ENCODE data around the gene SLC5A12.

SLC5A12 gene

GRCh38 chr11:26764315-26764714 is 42.5 kb upstream of the SLC5A12 start:
- H3K4me3 ChIP-seq (ENCODE audit: low read depth, low read length): no peak overlapping the region
- TF ChIP-seq POLR2A (IDR thresholded peaks at IDR 0.05; ENCODE audit: extremely low read depth, insufficient read length) (no peak), MYC (IDR thresholded peaks at IDR 0.05; ENCODE audit: low read depth, low read length) (no peak), CTCF (IDR thresholded peaks at IDR 0.05; ENCODE audit: low read depth, low read length) (no peak)
- TF ChIP-seq, protein P1, sequence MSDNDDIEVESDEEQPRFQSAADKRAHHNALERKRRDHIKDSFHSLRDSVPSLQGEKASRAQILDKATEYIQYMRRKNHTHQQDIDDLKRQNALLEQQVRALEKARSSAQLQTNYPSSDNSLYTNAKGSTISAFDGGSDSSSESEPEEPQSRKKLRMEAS (IDR thresholded peaks at IDR 0.05; ENCODE audit: low read depth, low read length): no peak
- DNase-seq (ENCODE audit: low read depth): no peak

- TF ChIP-seq MYC (IDR thresholded peaks at IDR 0.05; ENCODE audit: low read depth, low read length) (no peak), CTCF (IDR thresholded peaks at IDR 0.05; ENCODE audit: low read depth, low read length) (no peak), POLR2A (IDR thresholded peaks at IDR 0.05; ENCODE audit: extremely low read depth, insufficient read length) (no peak)
- TF ChIP-seq, protein P1 (IDR thresholded peaks at IDR 0.05; ENCODE audit: low read depth, low read length): no peak
- no peak for DNase-seq (ENCODE audit: low read depth)
- H3K4me3 ChIP-seq (ENCODE audit: low read depth, low read length): no peak overlapping the region
These were observed 40.2 kb upstream of the SLC5A12 start for GRCh38 chr11:26762089-26762488.

DNA sequence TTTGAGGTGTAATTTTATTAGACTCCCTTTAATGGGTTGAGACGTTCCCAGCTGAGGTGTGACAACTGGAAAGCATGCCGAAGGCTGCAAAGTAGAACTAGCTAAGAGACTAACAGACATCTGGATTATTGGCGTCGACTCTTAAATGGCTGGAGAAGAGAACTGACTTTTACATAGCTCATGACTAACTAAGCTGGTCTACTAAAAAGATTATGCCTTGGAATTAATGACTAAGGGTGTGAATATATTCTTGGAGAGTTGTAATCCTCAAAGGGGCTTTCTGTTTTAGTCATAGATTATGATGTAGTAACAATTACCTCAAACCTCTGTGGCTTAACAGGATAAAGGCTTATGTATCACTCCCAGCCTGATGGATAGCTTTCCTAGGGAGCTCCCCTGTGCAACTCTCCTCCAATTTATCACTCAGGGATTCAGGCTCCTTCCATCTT is 39.5 kb upstream of the SLC5A12 start:
- no peak for TF ChIP-seq MYC (IDR thresholded peaks at IDR 0.05; ENCODE audit: low read depth, low read length)
- TF ChIP-seq, protein P1 (IDR thresholded peaks at IDR 0.05; ENCODE audit: low read depth, low read length): no peak
- TF ChIP-seq CTCF (IDR thresholded peaks at IDR 0.05; ENCODE audit: low read depth, low read length): no peak
- TF ChIP-seq POLR2A (IDR thresholded peaks at IDR 0.05; ENCODE audit: extremely low read depth, insufficient read length): no peak
- H3K4me3 ChIP-seq (ENCODE audit: low read depth, low read length): no peak overlapping the region
- no peak for DNase-seq (ENCODE audit: low read depth)

GRCh38 chr11:26757995-26758394 is 36.1 kb upstream of the SLC5A12 start:
- H3K4me3 ChIP-seq (ENCODE audit: low read depth, low read length): no peak overlapping the region
- TF ChIP-seq CTCF (IDR thresholded peaks at IDR 0.05; ENCODE audit: low read depth, low read length): no peak
- no peak for TF ChIP-seq MYC (IDR thresholded peaks at IDR 0.05; ENCODE audit: low read depth, low read length)
- TF ChIP-seq, protein P1 (IDR thresholded peaks at IDR 0.05; ENCODE audit: low read depth, low read length): no peak
- no peak for TF ChIP-seq POLR2A (IDR thresholded peaks at IDR 0.05; ENCODE audit: extremely low read depth, insufficient read length)
- DNase-seq (ENCODE audit: low read depth): no peak

DNA sequence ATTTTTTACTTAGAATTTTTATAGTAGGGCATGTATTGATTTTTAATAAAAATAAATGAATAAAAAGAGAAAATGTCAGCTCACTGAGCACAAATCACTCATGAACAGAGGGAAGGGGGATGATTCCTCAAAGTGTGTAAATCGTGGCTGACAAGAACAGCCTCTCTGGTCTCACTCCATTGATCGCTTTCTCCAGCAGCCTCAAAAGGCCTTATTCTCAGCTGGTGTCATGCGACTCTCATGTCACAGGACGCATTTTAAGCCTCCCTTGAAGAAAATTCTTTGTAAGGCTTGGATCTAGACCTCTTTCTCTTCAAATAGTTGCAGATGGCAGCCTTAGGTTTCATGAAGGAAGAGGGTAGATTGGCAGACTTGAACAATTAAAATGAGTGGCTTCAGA is 33.9 kb upstream of the SLC5A12 start:
- no peak for TF ChIP-seq POLR2A (IDR thresholded peaks at IDR 0.05; ENCODE audit: extremely low read depth, insufficient read length)
- no peak for TF ChIP-seq MYC (IDR thresholded peaks at IDR 0.05; ENCODE audit: low read depth, low read length)
- TF ChIP-seq CTCF (IDR thresholded peaks at IDR 0.05; ENCODE audit: low read depth, low read length): no peak
- TF ChIP-seq, protein P1 (IDR thresholded peaks at IDR 0.05; ENCODE audit: low read depth, low read length): no peak
- H3K4me3 ChIP-seq (ENCODE audit: low read depth, low read length): no peak overlapping the region
- DNase-seq (ENCODE audit: low read depth): no peak

Measured in NB4 (cell line).